ENCODE data around the gene SMC2. TPM values are rescaled to one million over a fixed set of nuclear protein-coding genes. Genes with fewer than 3 reads are reported as not detected.

The SMC2 gene
- total and polyA plus RNA-seq, 2 of the 13 experiments (the other 11 are each of a cell fraction or from before 2014, with no cell fraction given), result 5.6 to 36.7 TPM

- TF ChIP-seq, protein P1, sequence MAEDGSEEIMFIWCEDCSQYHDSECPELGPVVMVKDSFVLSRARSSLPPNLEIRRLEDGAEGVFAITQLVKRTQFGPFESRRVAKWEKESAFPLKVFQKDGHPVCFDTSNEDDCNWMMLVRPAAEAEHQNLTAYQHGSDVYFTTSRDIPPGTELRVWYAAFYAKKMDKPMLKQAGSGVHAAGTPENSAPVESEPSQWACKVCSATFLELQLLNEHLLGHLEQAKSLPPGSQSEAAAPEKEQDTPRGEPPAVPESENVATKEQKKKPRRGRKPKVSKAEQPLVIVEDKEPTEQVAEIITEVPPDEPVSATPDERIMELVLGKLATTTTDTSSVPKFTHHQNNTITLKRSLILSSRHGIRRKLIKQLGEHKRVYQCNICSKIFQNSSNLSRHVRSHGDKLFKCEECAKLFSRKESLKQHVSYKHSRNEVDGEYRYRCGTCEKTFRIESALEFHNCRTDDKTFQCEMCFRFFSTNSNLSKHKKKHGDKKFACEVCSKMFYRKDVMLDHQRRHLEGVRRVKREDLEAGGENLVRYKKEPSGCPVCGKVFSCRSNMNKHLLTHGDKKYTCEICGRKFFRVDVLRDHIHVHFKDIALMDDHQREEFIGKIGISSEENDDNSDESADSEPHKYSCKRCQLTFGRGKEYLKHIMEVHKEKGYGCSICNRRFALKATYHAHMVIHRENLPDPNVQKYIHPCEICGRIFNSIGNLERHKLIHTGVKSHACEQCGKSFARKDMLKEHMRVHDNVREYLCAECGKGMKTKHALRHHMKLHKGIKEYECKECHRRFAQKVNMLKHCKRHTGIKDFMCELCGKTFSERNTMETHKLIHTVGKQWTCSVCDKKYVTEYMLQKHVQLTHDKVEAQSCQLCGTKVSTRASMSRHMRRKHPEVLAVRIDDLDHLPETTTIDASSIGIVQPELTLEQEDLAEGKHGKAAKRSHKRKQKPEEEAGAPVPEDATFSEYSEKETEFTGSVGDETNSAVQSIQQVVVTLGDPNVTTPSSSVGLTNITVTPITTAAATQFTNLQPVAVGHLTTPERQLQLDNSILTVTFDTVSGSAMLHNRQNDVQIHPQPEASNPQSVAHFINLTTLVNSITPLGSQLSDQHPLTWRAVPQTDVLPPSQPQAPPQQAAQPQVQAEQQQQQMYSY (CRISPR knock-in tag; IDR thresholded peaks at IDR 0.05), result 0 out of 2 replicates have a peak, but pooled peaks have one; percentile 48
- TF ChIP-seq ZBTB7B (CRISPR knock-in tag; IDR thresholded peaks at IDR 0.05) (no peak), DMAP1 (CRISPR knock-in tag; IDR thresholded peaks at IDR 0.05) (peak; percentile 90), NR2C2 (CRISPR knock-in tag; IDR thresholded peaks at IDR 0.05; ENCODE audit: borderline replicate concordance) (peak; percentile 55; the same call in 1 of the 2 replicates), ZNF788 (CRISPR knock-in tag; IDR thresholded peaks at IDR 0.05; ENCODE audit: borderline replicate concordance) (no peak; the same call in 1 of the 2 replicates), ZMYM4 (CRISPR knock-in tag; IDR thresholded peaks at IDR 0.05) (peak; percentile 61; the same call in 1 of the 2 replicates), NCOR1 (IDR thresholded peaks at IDR 0.05; ENCODE audit: borderline replicate concordance, low read length) (no peak), CBFB (CRISPR knock-in tag; IDR thresholded peaks at IDR 0.05) (peak; percentile 51; the same call in 1 of the 2 replicates), TOE1 (CRISPR knock-in tag; IDR thresholded peaks at IDR 0.05) (no peak), ZNF709 (CRISPR knock-in tag; IDR thresholded peaks at IDR 0.05) (peak; percentile 75; the same call in 1 of the 2 replicates), ZNF10 (CRISPR knock-in tag; IDR thresholded peaks at IDR 0.05; ENCODE audit: borderline replicate concordance, low read depth) (no peak), ZNF607 (CRISPR knock-in tag; IDR thresholded peaks at IDR 0.05; ENCODE audit: borderline replicate concordance) (0 out of 2 replicates have a peak, but pooled peaks have one; percentile 19), MTERF4 (CRISPR knock-in tag; IDR thresholded peaks at IDR 0.05) (no peak), THAP7 (CRISPR knock-in tag; IDR thresholded peaks at IDR 0.05) (no peak), MED13 (CRISPR knock-in tag; IDR thresholded peaks at IDR 0.05) (no peak), MXD1 (CRISPR knock-in tag; IDR thresholded peaks at IDR 0.05) (peak; percentile 85; the same call in 1 of the 2 replicates), ZNF766 (CRISPR knock-in tag; IDR thresholded peaks at IDR 0.05; ENCODE audit: borderline replicate concordance) (0 out of 2 replicates have a peak, but pooled peaks have one; percentile 29), RAD51 (IDR thresholded peaks at IDR 0.05; ENCODE audit: borderline replicate concordance) (no peak), GTF2F1 (IDR thresholded peaks at IDR 0.05; ENCODE audit: low read length) (no peak), ZNF530 (CRISPR knock-in tag; IDR thresholded peaks at IDR 0.05; ENCODE audit: low read depth) (no peak)
Measured at GRCh38 chr9:104093647-104094533, at the start of gene SMC2 (continued).

All from HepG2 (cell line).